Tibial nerve (tissue), 4 donors: ENCODE results near the gene IKBIP. TPM values are rescaled to one million over a fixed set of nuclear protein-coding genes. Genes with fewer than 3 reads are reported as not detected.

Experiments used
- DNase-seq, 2 donors: peaks; one replicate each; pipeline ENCODE4 v3.0.0-alpha.2; 2019; ENCODE audit warnings: low spot score in 2 of 2
- H3K27ac ChIP-seq, 4 donors: fragments of 200-600 bp; sonication (generic) in 3 of 4; one replicate each; pipeline ENCODE4 v1.5.1; 2017 to 2019; ENCODE audit warnings: mild to moderate bottlenecking in 1 of 4
- H3K27me3 ChIP-seq, 2 donors: fragments of 200-600 bp; sonication (generic) in 1 of 2; one replicate each; pipeline versions ENCODE4 v1.5.1 to v1.6.0; 2017 to 2019
- H3K36me3 ChIP-seq, 3 donors: fragments of 200-600 bp; sonication (generic); one replicate each; pipeline ENCODE4 v1.5.1; 2018 to 2019
- H3K4me1 ChIP-seq, 4 donors: fragments of 200-600 bp; sonication (generic) in 3 of 4; one replicate each; pipeline ENCODE4 v1.5.1; 2017 to 2019
- H3K4me3 ChIP-seq, 4 donors: fragments of 200-600 bp; sonication (generic) in 3 of 4; one replicate each; pipeline ENCODE4 v1.5.1; 2017 to 2019; ENCODE audit warnings: mild to moderate bottlenecking in 1 of 4, moderate library complexity in 1 of 4
- H3K9me3 ChIP-seq, 4 donors: fragments of 200-600 bp; sonication (generic) in 3 of 4; one replicate each; pipeline ENCODE4 v1.5.1; 2017 to 2019
- CTCF ChIP-seq, 5 experiments: fragments of 200-600 bp in 3 of 5; fragments of 450-650 bp in 2 of 5; sonication (generic) in 3 of 5; IDR thresholded peaks; one replicate each; pipeline ENCODE4 v1.5.1; 2016 to 2019; ENCODE audit warnings: antibody characterized with exemption in 5 of 5, mild to moderate bottlenecking in 3 of 5, moderate library complexity in 2 of 5
- EP300 ChIP-seq, 2 donors: sonication (generic); formaldehyde crosslinking; IDR thresholded peaks; one replicate each; pipeline ENCODE4 v1.6.1; 2017; ENCODE audit warnings: antibody characterized with exemption in 2 of 2, mild to moderate bottlenecking in 1 of 2
- POLR2A ChIP-seq, 2 donors: fragments of 450-650 bp; IDR thresholded peaks; one replicate each; pipeline ENCODE4 v1.6.1; 2017; ENCODE audit warnings: antibody characterized with exemption in 2 of 2, mild to moderate bottlenecking in 2 of 2, moderate library complexity in 2 of 2
- WGBS, 2 donors: methylation state at CpG; one replicate each; pipeline ENCODE4 v1.1.5; 2018; 5-methylcytosine and 5-hydroxymethylcytosine counted together
- total RNA-seq, 4 donors: library from RNA; depleted of rRNA; stranded (reverse); fragments of >200 nt; gene quantifications; one replicate each; pipeline ENCODE4 v1.1.0, GENCODE V29; 2016

The IKBIP gene
- total RNA-seq, 4 donors from 2014 or later, result 8.7 to 17.7 (median 11.7) TPM

- Histone ChIP-seq H3K4me3 (no peak overlapping the region), H3K27ac (no peak overlapping the region), H3K27me3 (no peaks in the 10 kb centered on the region), H3K9me3 (no peaks in the 10 kb centered on the region), H3K36me3 (peaks cover 0 to 76% (median 13%) of the 10 kb centered on the region in 3 donors), H3K4me1 (no peaks in the 10 kb centered on the region)
- 83 to 93% methylated on average over 7 of the region's 7 CpGs for WGBS, 2 donors
- no peak for TF ChIP-seq EP300 (IDR thresholded peaks at IDR 0.05)
- no peak for TF ChIP-seq CTCF (IDR thresholded peaks at IDR 0.05)
- TF ChIP-seq POLR2A (IDR thresholded peaks at IDR 0.05), result no peak
- no peak for DNase-seq
Observed at GRCh38 chr12:98678946-98679610, 34.5 kb upstream of the IKBIP start.

- TF ChIP-seq POLR2A (IDR thresholded peaks at IDR 0.05) (no peak), CTCF (IDR thresholded peaks at IDR 0.05) (no peak), EP300 (IDR thresholded peaks at IDR 0.05) (no peak)
- Histone ChIP-seq H3K27me3 (no peaks in the 10 kb centered on the region), H3K4me3 (no peak overlapping the region), H3K9me3 (no peaks in the 10 kb centered on the region), H3K4me1 (no peaks in the 10 kb centered on the region), H3K36me3 (peaks cover 0 to 76% (median 11%) of the 10 kb centered on the region in 3 donors), H3K27ac (no peak overlapping the region)
- no peak for DNase-seq
- WGBS, 2 donors, result 92% methylated on average over 9 to 10 of the region's 15 CpGs
Observed at GRCh38 chr12:98678236-98678945, 33.8 kb upstream of the IKBIP start.

GRCh38 chr12:98674841-98675240 lies 30.3 kb upstream of the IKBIP start:
- H3K27me3 ChIP-seq, result no peaks in the 10 kb centered on the region
- no peaks in the 10 kb centered on the region for H3K4me1 ChIP-seq
- H3K4me3 ChIP-seq, result no peak overlapping the region
- H3K9me3 ChIP-seq, result no peaks in the 10 kb centered on the region
- TF ChIP-seq POLR2A (IDR thresholded peaks at IDR 0.05), result no peak
- TF ChIP-seq CTCF (IDR thresholded peaks at IDR 0.05), result no peak
- TF ChIP-seq EP300 (IDR thresholded peaks at IDR 0.05), result no peak
- DNase-seq, result no peak
- peaks cover 0 to 65% (median 4%) of the 10 kb centered on the region in 3 donors for H3K36me3 ChIP-seq
- no peak overlapping the region for H3K27ac ChIP-seq

- Histone ChIP-seq H3K36me3 (peaks cover 0 to 69% (median 0%) of the 10 kb centered on the region in 3 donors), H3K27me3 (no peaks in the 10 kb centered on the region), H3K9me3 (no peaks in the 10 kb centered on the region), H3K4me1 (no peaks in the 10 kb centered on the region), H3K27ac (no peak overlapping the region), H3K4me3 (no peak overlapping the region)
- DNase-seq, result no peak
- 80 to 87% methylated on average over 7 of the region's 7 CpGs for WGBS, 2 donors
- TF ChIP-seq CTCF (IDR thresholded peaks at IDR 0.05) (no peak), EP300 (IDR thresholded peaks at IDR 0.05) (no peak), POLR2A (IDR thresholded peaks at IDR 0.05) (no peak)
Observed at GRCh38 chr12:98671459-98671858, 26.9 kb upstream of the IKBIP start.

GRCh38 chr12:98669751-98670150 lies 25.2 kb upstream of the IKBIP start:
- WGBS, 2 donors, result 94 to 100% methylated on average over 3 of the region's 3 CpGs
- H3K27ac ChIP-seq, result no peak overlapping the region
- no peak for DNase-seq
- no peak overlapping the region for H3K4me3 ChIP-seq
- peaks cover 0 to 74% (median 0%) of the 10 kb centered on the region in 3 donors for H3K36me3 ChIP-seq
- no peaks in the 10 kb centered on the region for H3K4me1 ChIP-seq
- no peak for TF ChIP-seq EP300 (IDR thresholded peaks at IDR 0.05)
- no peak for TF ChIP-seq POLR2A (IDR thresholded peaks at IDR 0.05)
- no peak for TF ChIP-seq CTCF (IDR thresholded peaks at IDR 0.05)
- no peaks in the 10 kb centered on the region for H3K9me3 ChIP-seq
- no peaks in the 10 kb centered on the region for H3K27me3 ChIP-seq
